GM15510 (cell line): ENCODE measurements around the gene GTSF1L.
A peak's percentile ranks its signal among the peaks of the same experiment; 100 is the strongest.

Experiments used
- POLR2A ChIP-seq: IDR thresholded peaks from 3 replicates; pipeline ENCODE4 v1.6.1; 2011; ENCODE audit warnings: borderline replicate concordance; ENCODE audit not compliant: insufficient read length; ENCODE audit errors: extremely low read depth

Gene GTSF1L

DNA sequence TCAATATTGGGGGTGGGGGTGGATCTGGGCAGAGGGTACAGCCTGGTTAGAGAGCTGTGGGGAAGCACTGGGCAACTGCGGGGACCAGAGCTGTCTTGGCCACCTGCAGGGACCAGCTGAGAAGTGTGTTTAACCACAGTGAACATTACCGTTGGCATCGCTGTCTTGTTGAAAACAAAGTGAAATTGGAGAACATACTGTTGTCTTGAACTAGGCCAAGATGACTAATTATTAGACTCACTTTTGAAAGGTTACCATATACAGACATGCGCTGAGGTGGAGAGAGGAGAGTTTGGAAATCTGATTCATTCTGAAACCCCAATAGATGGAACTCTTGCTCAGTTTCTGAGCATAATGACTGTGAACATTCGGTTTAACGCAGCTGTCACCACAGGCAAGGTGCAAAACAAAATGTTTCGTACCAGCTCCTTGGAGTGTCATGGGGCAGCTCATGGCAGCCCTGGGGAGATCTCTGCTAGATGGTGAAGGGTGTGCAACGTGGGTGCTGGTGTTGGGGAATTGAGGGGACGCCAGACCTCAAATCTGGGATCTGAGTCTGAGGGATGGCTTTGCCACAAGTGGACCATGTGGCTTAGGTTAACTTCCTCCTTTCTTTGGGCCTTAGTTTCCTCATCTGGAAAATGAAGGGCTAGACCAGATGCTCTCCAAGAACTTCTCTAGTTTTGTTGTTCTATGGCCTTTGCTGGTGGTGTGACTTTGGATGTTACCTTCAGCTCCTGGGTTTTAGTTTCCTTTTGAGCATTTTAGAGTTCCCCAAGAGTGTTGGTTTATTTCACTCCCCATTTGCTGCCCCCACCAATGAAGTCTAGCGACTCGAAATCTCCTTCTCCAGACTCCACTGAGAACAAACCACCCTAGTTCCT, 24.6 kb upstream of the GTSF1L start:
- TF ChIP-seq POLR2A = peak; percentile 29

DNA sequence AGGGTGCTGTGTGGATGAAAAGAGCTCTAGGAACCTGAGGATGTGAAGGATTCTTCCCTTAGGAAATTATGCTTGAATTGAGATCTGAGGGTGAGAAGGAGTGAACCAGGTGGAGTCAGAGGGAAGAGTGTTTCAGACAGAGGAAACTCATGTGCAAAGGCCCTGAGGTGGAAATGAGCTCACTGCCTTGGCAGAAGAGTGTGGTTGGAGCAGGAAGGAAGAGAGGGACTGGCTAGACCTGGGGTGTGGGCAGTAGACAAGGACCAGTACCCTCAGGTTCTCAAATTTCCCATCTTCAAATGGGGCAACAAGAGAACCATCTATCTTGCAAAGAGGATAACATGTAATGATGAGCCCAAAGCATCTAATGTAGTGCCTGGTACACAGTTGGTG, 24.0 kb upstream of the GTSF1L start:
- peak; percentile 2 for TF ChIP-seq POLR2A

DNA sequence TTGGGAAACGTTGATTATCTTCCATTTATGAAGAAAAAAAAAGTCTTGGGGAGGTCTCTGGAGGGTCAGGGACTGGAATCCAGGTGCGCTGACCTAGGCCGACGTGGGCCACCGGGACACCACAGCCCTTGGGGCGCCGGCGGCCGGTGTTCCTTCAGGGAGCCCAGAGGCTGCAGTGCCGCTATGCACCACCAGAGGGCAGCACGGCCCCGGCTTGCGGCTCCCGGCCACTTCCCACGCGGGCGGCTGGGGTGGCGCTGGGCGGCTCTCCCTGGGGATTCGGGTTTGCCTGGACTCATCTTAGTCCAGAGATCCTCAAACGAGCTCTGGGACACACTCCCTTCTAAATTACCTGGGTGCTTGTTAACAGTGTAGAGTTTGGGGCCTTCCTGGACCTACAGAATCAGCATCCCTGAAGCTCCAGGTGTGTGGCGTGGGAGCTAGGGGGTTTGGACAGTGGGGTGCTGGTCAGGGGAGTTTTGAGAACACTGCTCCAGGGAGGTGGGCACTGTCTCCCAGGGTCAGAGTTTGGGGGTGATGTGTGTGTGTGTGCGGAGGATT, 23.0 kb upstream of the GTSF1L start:
- no peak for TF ChIP-seq POLR2A

DNA sequence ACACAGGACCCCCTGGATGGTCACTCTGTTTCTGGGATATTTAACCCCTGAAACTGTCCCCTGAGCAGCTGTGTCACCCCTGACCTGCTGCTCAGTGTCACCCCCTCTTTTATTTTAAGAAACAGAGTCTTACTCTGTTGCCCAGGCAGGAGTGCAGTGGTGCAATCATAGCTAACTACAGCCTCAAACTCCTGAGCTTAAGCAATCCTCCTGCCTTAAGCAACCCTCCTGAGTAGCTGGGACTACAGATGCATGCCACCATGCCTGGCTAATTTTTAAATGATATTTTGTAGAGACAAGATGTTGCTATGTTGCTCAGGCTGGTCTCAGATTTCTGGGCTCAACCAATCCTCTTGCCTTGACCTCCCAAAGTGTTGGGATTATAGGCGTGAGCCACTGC, 21.5 kb upstream of the GTSF1L start:
- TF ChIP-seq POLR2A = no peak

DNA sequence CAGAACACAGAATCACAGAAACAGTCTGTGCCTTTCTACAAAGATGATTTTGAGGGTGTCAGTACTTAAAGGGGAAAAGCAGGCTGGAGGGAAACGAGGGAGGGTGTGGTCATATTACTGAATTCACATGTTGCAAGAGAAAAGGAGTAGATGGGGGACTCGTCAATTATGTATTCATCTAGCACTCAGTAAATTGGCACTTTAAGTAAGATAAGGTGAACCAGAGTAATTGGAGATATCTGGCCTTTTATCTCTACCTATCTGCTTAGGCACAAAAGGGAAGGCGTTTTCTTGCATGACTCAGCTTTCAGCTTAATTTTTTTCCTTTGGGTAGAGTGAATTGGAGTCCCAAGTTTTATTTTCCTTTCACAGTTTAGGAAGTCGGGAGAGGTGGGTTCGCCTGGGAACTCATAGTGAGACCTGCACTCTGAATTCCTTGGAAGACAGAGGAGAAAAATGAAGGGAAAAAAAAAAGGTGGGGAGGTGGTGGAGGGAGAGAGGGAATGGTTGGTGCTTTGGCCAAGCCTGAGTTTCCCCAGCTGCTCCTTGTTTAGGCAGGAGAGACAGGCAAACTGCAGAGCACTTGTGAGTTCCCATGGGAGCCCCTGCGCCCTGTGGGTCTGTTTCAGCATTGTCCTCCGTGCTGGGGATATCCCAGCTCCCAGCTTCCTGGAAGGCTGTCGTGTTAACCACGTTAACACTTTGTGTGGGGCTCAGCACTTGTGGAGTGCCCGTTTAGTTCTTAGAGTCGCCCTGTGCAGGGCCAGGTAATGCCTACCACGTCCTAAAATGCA, 19.7 kb upstream of the GTSF1L start:
- TF ChIP-seq POLR2A = no peak

DNA sequence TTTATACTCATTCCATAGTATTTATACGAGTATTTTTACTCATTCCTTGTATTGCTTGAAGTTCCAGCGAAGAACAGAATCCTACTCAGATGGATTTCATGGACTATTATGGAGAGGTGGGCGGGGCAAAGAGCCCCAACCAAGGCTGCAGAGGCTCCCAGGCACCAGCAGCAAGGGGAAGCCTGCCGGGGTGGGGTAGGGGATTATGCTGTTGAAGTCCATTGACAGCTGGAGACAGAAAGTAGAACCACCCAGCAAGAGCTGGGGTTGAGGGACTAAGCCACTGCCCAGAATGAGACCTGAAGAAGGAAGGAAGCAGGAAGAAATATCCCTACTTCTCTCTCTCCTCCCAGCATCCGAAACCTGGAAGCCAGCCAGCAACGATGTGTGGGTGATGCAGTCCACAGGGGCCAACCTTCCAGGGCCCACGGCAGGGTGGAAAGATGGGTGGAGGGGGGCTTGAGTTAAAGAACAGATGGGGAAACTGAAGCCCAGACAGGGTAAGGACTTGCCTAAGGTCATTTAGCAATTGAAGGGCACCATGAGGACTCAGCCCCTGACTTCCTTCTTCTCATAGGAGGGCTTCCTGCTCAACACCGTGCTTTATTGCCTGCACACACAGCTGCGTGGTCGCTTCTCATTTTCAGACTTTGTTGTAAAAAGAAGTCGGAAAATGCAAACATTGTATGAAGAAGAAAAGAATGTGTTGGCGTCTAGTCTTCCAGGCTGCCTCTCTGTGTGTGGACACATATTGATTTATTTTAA, 18.3 kb upstream of the GTSF1L start:
- no peak for TF ChIP-seq POLR2A

DNA sequence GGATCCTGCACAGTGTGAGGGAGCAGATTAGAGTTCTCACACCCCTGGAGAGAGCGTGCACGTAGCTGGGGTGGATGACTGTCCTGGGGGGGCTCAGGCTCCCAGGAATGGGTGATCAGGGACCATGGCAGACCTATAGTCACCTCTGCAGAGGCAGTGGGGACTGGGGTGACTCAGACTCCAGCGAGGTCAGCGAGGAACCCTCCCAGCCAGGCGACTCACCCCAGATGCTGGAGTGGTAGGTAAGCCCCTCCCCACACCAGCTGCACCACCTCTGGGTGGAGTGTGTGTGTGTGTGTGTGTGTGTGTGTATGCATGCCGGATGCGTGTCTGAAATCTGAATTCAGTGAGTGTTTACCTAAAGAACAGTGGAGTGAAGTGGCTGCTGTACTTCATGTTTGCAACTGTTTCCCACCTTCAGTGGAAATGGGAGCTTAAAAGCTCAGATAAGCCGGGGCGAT, 17.4 kb upstream of the GTSF1L start:
- no peak for TF ChIP-seq POLR2A

DNA sequence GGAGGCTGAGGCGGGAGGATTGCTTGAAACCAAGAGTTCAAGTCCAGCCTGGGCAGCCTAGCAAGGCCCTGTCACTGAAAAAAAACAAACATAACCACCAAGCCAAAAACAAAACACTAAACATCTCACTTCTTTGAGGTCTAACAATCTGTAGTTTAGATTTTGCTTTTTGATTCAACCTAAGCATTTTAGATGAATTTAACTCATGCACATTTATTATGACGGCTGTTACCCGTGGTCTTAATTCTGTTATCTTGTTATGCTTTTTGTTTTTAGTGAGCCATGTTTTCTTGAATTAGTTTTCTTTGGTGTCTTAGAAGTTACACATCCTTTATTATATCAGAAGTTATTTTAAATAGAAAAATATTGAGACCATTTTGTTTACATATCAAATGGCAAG, 13.8 kb upstream of the GTSF1L start:
- TF ChIP-seq POLR2A = no peak

DNA sequence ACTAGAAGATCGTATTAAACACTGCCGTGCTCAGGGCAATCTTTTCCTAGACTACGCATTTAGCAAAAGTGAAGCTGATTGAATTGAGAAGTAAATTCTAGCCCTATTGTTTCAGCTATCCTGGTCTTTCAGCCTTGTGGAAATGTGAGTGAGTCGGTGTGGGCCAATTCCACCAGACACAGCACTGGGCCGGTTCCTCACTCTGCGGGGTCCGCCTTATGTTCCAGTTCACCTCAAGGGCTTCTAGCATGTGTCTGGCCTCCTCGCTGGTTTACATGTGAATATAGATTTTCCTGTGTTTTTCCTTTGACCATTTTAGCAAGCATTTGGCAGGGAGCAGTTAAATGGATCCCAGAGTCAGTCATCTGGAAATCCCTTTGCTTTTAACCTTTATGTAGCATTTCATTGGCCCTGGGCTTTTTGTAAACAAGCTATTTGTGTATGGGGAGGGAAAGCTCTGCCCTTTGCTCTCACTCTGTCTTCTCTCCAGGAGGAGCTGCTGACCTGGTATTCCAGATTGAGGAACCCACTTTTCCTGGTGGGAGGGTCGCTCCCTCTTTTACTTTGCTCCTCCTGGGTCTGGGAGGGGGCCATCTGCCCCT, 12.4 kb upstream of the GTSF1L start:
- no peak for TF ChIP-seq POLR2A

DNA sequence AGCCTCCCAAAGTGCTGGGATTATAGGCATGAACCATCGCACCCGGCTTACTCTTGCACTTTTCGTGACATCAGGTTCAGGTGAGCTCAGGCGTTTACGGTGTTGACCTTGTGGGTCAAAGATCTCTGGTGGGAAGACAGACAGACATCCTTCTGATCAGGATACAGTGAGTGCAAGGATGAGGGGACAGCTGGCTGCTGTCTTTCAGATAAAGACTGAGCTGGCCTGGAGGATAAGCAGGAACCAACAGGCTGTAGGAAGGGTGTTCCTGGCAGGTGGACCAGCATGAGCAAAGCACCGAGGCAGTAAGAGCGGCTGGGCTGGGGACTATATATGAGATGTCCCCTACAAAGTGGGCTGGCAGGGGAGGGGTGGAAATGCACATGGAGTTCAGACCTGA, 11.1 kb upstream of the GTSF1L start:
- TF ChIP-seq POLR2A = no peak

DNA sequence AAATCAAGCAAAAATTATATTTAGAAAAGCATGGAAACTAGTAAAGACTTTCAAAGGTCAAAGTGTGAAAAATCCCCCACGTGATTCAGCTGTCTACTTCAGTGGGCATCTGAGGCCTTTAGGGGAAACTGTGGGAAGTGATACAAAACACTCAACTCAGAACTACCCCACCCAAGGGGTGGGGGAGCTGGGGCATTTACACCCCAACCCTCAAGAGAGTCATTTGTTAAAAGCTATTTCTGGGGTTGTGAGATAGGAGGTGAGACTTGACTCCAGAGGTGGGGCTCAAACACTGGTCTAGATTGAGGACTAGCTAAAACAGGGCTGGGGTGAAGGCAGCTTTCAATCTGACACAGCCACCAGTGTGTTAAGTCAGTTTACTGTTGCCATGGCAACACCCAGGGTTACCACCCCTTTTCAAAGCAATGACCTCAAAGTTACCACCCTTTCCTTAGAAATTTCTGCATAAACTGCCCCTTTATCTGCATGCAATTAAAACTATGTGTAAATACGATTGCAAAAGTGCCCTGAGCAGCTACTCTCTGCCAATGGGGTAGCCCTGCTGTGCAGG, 9.9 kb upstream of the GTSF1L start:
- TF ChIP-seq POLR2A = no peak

DNA sequence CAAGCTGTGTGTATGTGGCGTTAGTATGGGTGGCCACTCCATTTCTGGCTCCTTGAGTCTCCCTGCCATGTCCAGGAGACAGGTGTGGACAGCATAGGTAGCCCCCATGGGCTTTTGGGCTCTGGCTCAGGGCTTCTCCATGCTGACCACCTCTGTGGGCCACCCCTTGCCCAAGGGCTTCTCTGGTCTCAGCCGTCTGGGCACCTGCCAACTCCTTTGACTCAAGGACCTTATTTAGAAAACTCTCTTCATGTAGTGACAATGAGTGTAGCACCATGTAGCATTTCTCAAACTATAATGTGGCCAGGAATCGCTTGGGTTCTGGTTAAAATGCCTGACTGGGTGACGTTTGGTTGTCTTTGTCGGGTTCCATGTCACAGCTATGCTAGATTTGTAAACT, 5.1 kb upstream of the GTSF1L start:
- no peak for TF ChIP-seq POLR2A

DNA sequence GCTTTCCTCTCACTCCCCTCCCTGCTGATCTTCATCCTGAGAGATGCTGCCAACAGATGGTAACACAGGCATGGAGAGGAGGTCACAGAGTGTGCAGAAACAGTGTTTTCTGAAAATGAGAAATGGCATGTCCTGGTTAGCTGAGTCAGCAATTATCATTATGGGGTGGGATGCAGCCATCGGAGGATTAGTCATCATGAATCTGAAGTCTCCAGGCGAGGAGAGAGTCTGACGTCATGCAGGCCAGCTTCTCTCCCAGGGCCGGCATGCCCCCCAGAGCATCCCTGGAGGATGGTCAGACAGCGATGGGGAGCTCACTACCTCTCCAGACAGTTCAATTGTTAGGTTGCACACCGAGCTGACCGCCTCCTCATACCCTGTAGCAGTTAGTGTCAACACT, 4.7 kb upstream of the GTSF1L start:
- TF ChIP-seq POLR2A = no peak

DNA sequence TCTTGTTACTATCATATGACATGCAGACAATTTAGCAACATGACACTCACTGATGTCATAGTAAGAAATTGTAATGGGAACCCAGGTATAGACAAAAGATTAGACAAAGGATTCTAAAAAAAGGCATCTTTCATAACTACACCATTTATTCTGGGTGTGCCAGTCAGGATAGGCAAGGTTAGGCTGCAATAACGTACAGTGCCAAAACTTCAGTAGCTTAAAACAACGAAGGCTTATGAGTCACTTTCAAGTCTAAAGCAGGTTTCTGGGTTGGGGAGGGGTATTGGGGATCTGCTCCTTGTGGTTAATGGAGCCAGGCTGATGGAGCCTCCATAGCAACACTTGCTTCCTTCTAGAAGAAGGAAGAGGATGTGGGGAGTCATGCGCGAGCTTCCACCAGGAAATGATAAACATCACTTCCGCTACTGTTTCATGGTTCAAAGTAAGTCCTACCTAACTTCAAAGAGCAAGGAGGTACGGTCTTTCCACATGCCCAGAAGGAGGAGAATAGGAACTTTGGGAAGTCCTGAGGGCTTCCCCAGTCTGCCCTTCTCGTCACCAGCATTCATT, 2.0 kb upstream of the GTSF1L start:
- TF ChIP-seq POLR2A = no peak
